ACC112 (cell line): ENCODE measurements around the gene SDHAF3.
"Not testable (repeated sequence)": the region's sequence is repeated elsewhere in the genome, so short reads cannot be mapped to it uniquely, and the experiment has no call there.

Experiments
- H2AFZ ChIP-seq: fragments of 200-600 bp; sonication (generic); one replicate; pipeline ENCODE4 v1.6.0; 2017; ENCODE audit warnings: antibody characterized with exemption, low read length; ENCODE audit not compliant: unreplicated experiment
- H3K27ac ChIP-seq: fragments of 200-600 bp; sonication (generic); 2 replicates; pipeline ENCODE4 v1.5.1; 2014; ENCODE audit warnings: low read depth, mild to moderate bottlenecking, antibody characterized with exemption, low read length, moderate library complexity
- H3K27me3 ChIP-seq: fragments of 200-600 bp; sonication (generic); 2 replicates; pipeline ENCODE4 v1.6.1; 2014; ENCODE audit warnings: mild to moderate bottlenecking, antibody characterized with exemption, low read length, moderate library complexity, mixed read lengths; ENCODE audit not compliant: insufficient read depth
- H3K36me3 ChIP-seq: fragments of 200-600 bp; sonication (generic); 2 replicates; pipeline ENCODE4 v1.6.1; 2016; ENCODE audit warnings: mild to moderate bottlenecking, antibody characterized with exemption, low read length, moderate library complexity, mixed read lengths; ENCODE audit not compliant: insufficient read depth
- H3K4me1 ChIP-seq: fragments of 200-600 bp; sonication (generic); one replicate; pipeline ENCODE4 v1.6.1; 2016; ENCODE audit warnings: low read length, mixed read lengths; ENCODE audit not compliant: insufficient read depth, unreplicated experiment, control insufficient read depth
- H3K4me3 ChIP-seq: fragments of 200-600 bp; sonication (generic); 2 replicates; pipeline ENCODE4 v1.5.1; 2014; ENCODE audit warnings: mild to moderate bottlenecking, low read depth, low read length
- H3K79me2 ChIP-seq: fragments of 200-600 bp; sonication (generic); one replicate; pipeline ENCODE4 v1.6.0; 2016; ENCODE audit warnings: low read length; ENCODE audit not compliant: control insufficient read depth, unreplicated experiment, insufficient read depth

The SDHAF3 gene

DNA sequence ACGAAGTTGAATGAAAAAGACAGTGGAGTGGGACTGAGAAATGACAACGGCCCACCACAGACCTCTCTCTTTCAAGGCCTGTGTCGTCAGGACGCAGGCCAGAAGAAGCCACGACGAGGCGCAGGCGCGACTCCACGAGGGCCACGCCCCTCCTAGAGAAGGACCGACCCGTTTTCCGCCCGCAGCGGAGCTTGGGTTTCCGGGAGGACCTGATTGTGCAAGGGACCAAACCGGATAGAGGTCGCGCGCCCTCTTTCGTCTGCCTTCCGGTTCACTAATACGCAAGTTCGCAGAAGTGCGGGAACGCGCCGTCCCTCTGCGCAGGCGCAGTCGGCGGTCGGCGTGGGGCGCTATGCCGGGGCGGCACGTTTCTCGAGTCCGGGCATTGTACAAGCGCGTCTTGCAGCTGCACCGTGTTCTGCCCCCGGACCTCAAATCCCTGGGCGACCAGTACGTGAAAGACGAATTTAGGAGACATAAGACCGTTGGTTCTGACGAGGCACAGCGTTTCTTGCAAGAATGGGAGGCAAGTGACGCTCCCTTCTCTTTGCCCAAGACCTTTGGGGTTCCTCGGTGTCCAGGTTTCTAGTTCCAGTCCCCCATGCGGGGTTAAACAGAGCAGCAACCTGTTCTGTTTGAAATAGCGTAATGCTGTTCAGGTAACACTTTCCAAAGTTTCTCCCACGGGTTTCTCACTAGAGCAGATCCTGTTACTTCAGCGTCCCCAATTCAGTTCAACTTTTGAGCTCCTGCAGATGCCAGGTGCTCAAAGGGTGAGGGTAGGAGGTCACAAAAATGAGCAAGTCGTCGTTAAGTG lies at the start of gene SDHAF3:
Gene SDHAF3, plus strand, starts transcription at position 327 of the 817 bp plus-strand sequence. Its CDS starts 26 bp downstream, at position 353.
- peaks cover 13% of the 10 kb centered on the region for H3K4me1 ChIP-seq
- H3K79me2 ChIP-seq = peaks cover 25% of the 10 kb centered on the region
- no peaks in the 10 kb centered on the region for H3K36me3 ChIP-seq
- peak within 1 kb of the TSS; percentile 79 for H3K4me3 ChIP-seq
- H3K27me3 ChIP-seq = no peaks in the 10 kb centered on the region
- H2AFZ ChIP-seq = peak within 1 kb of the TSS; percentile 66
- peak within 1 kb of the TSS; percentile 24; the same call in 1 of the 2 replicates for H3K27ac ChIP-seq

- H3K79me2 ChIP-seq, H3K4me3 ChIP-seq, H3K27ac ChIP-seq, H3K36me3 ChIP-seq, H3K4me1 ChIP-seq, H2AFZ ChIP-seq: not testable (repeated sequence)
- H3K27me3 ChIP-seq = peaks cover 32% of the 10 kb centered on the region
These were observed 45.5 kb upstream of the SDHAF3 start for GRCh38 chr7:97072025-97072424.

- H3K27me3 ChIP-seq = peaks cover 40% of the 10 kb centered on the region
- no peak overlapping the region for H2AFZ ChIP-seq
- no peaks in the 10 kb centered on the region for H3K79me2 ChIP-seq
- no peak overlapping the region for H3K27ac ChIP-seq
- H3K4me3 ChIP-seq = no peak overlapping the region
- no peaks in the 10 kb centered on the region for H3K36me3 ChIP-seq
- no peaks in the 10 kb centered on the region for H3K4me1 ChIP-seq
These were observed 41.6 kb upstream of the SDHAF3 start for GRCh38 chr7:97075928-97076327.

GRCh38 chr7:97078023-97078969 lies 39.2 kb upstream of the SDHAF3 start:
- H3K27me3 ChIP-seq = peaks cover 40% of the 10 kb centered on the region
- no peaks in the 10 kb centered on the region for H3K36me3 ChIP-seq
- H3K79me2 ChIP-seq = no peaks in the 10 kb centered on the region
- no peak overlapping the region for H3K27ac ChIP-seq
- no peak overlapping the region for H2AFZ ChIP-seq
- no peak overlapping the region for H3K4me3 ChIP-seq
- H3K4me1 ChIP-seq = no peaks in the 10 kb centered on the region

- H3K27me3 ChIP-seq = peaks cover 41% of the 10 kb centered on the region
- H3K27ac ChIP-seq = no peak overlapping the region
- H3K4me3 ChIP-seq = no peak overlapping the region
- H3K4me1 ChIP-seq = no peaks in the 10 kb centered on the region
- no peak overlapping the region for H2AFZ ChIP-seq
- H3K79me2 ChIP-seq = no peaks in the 10 kb centered on the region
- no peaks in the 10 kb centered on the region for H3K36me3 ChIP-seq
These were observed 38.2 kb upstream of the SDHAF3 start for GRCh38 chr7:97079300-97079699.

GRCh38 chr7:97081521-97082300 lies 35.8 kb upstream of the SDHAF3 start:
- H2AFZ ChIP-seq = no peak overlapping the region
- H3K79me2 ChIP-seq = no peaks in the 10 kb centered on the region
- H3K4me3 ChIP-seq = no peak overlapping the region
- H3K36me3 ChIP-seq = no peaks in the 10 kb centered on the region
- H3K27me3 ChIP-seq = peaks cover 59% of the 10 kb centered on the region
- no peaks in the 10 kb centered on the region for H3K4me1 ChIP-seq
- H3K27ac ChIP-seq = no peak overlapping the region

- H2AFZ ChIP-seq = no peak overlapping the region
- H3K36me3 ChIP-seq = no peaks in the 10 kb centered on the region
- H3K4me3 ChIP-seq = no peak overlapping the region
- no peak overlapping the region for H3K27ac ChIP-seq
- H3K27me3 ChIP-seq = peaks cover 89% of the 10 kb centered on the region
- H3K4me1 ChIP-seq = no peaks in the 10 kb centered on the region
- H3K79me2 ChIP-seq = no peaks in the 10 kb centered on the region
These were observed 29.1 kb upstream of the SDHAF3 start for GRCh38 chr7:97088364-97088763.

- Histone ChIP-seq H2AFZ (no peak overlapping the region), H3K27ac (no peak overlapping the region), H3K79me2 (no peaks in the 10 kb centered on the region), H3K36me3 (no peaks in the 10 kb centered on the region), H3K27me3 (peaks cover 88% of the 10 kb centered on the region), H3K4me1 (no peaks in the 10 kb centered on the region), H3K4me3 (no peak overlapping the region)
These were observed 27.7 kb upstream of the SDHAF3 start for GRCh38 chr7:97089771-97090170.

DNA sequence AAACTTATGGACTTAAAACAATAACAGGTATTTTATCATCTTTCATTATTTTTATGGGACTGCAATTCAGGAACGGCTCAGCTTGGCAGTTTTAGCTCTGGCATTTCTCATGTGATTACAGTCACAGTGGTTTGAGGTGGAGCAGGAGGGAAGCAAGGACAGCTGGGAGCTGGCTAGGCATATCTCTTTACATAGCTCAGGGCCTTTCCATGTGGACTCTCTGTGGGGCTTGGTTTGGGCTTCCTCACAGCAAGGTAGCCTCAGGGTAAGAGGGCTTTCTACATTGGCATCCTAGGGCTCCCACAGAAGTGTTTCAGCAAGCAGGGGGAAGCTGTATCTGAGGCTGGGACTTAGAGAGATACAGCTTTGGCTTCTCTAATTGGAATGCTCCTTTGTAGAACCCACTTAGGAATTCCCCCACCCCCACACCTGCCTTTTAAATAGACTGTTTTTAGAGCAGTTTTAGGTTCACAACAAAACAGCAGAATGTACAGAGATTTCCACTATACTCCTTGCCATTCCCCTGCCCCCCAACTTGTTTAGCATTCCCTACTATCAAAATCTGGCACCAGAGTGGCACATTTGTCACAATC lies 26.6 kb upstream of the SDHAF3 start:
- no peaks in the 10 kb centered on the region for H3K4me1 ChIP-seq
- H3K36me3 ChIP-seq = no peaks in the 10 kb centered on the region
- no peaks in the 10 kb centered on the region for H3K79me2 ChIP-seq
- peaks cover 79% of the 10 kb centered on the region for H3K27me3 ChIP-seq
- no peak overlapping the region for H3K4me3 ChIP-seq
- H3K27ac ChIP-seq = no peak overlapping the region
- no peak overlapping the region for H2AFZ ChIP-seq
